Epithelial cell of proximal tubule (primary cell): ENCODE data around the gene DTNA. TPM values are rescaled to one million over a fixed set of nuclear protein-coding genes. Genes with fewer than 3 reads are reported as not detected.

Experiments
- DNase-seq: peaks from one replicate; pipeline ENCODE4 v3.0.0-alpha.2; 2011; ENCODE audit warnings: low read depth
- H3K4me3 ChIP-seq: 2 replicates; pipeline ENCODE4 v1.5.1; 2011; ENCODE audit warnings: low read depth, mild to moderate bottlenecking, low read length
- total RNA-seq: library from RNA; depleted of rRNA; stranded (reverse); fragments of >200 nt; gene quantifications from 2 replicates; pipeline ENCODE4 v1.2.3, GENCODE V29; 2015
- TF ChIP-seq, protein P1 (sequence below): conservative IDR thresholded peaks from 2 replicates; pipeline ENCODE4 v1.5.1; 2012; ENCODE audit warnings: low read depth, mild to moderate bottlenecking, low read length

DTNA gene
- total RNA-seq, 1 donor from 2014 or later = 15.2 TPM

DNA sequence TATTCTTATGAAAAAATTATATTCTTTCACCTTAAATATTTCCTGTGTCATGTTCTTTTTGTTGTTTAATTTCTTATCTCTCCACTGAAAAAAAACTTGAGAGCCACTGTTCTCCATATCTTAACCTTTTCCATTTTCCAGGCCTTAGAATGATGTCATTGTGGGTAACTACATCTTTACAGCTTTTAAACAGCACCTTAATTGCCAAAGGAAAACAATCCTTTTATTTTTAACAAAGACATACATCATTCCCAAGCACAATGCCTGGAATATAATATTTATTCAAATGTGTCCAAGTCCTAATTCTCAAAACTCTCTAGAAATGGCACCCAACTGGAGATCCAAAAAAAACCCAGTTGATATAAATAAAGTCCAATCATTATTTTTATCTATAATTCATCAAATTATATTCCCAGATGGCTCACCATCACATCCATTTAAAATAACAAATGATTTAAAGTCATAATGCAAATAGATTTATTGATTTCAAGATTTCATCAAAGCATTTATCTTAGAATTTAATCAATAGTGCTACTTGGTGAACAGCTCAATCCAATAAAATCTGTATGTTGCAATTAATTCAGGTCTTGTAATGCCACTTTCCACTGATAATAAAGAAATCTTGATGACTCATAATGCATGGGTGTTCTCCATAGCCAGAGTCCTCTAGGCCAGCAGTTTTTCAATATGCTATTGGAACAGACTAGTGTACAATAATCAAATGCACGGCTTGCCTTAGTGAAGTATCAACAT lies 224.0 kb downstream of the DTNA start:
- no peak for DNase-seq
- no peak overlapping the region for H3K4me3 ChIP-seq
- TF ChIP-seq, protein P1, sequence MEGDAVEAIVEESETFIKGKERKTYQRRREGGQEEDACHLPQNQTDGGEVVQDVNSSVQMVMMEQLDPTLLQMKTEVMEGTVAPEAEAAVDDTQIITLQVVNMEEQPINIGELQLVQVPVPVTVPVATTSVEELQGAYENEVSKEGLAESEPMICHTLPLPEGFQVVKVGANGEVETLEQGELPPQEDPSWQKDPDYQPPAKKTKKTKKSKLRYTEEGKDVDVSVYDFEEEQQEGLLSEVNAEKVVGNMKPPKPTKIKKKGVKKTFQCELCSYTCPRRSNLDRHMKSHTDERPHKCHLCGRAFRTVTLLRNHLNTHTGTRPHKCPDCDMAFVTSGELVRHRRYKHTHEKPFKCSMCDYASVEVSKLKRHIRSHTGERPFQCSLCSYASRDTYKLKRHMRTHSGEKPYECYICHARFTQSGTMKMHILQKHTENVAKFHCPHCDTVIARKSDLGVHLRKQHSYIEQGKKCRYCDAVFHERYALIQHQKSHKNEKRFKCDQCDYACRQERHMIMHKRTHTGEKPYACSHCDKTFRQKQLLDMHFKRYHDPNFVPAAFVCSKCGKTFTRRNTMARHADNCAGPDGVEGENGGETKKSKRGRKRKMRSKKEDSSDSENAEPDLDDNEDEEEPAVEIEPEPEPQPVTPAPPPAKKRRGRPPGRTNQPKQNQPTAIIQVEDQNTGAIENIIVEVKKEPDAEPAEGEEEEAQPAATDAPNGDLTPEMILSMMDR = no peak

GRCh38 chr18:34936772-34937171 lies 226.7 kb downstream of the DTNA start:
- no peak overlapping the region for H3K4me3 ChIP-seq
- TF ChIP-seq, protein P1 = no peak
- DNase-seq = no peak

- H3K4me3 ChIP-seq = no peak overlapping the region
- DNase-seq = no peak
- TF ChIP-seq, protein P1 = no peak
These were observed 228.0 kb downstream of the DTNA start for GRCh38 chr18:34938090-34938489.
